Measurements from ENCODE around the gene EPC2.
"Not testable (repeated sequence)": the region's sequence is repeated elsewhere in the genome, so short reads cannot be mapped to it uniquely, and the experiment has no call there.

EPC2 gene

GRCh38 chr2:148640767-148641166 is 3.8 kb upstream of the EPC2 start:
- no peak for DNase-seq (ENCODE audit: low read depth in 3 of 3)

GRCh38 chr2:148642112-148642744 is 2.3 kb upstream of the EPC2 start:
- DNase-seq (ENCODE audit: low read depth in 3 of 3): no peak

- DNase-seq (ENCODE audit: low read depth in 3 of 3): no peak
These were observed 1.6 kb upstream of the EPC2 start for GRCh38 chr2:148642891-148643416.

GRCh38 chr2:148643421-148643820 is 1.1 kb upstream of the EPC2 start:
- DNase-seq (ENCODE audit: low read depth in 3 of 3): no peak

- peak; percentile 90 to 91 (median 90) for DNase-seq (ENCODE audit: low read depth in 3 of 3)
These were observed 460 bp downstream of the EPC2 start for GRCh38 chr2:148644883-148645538.

DNA sequence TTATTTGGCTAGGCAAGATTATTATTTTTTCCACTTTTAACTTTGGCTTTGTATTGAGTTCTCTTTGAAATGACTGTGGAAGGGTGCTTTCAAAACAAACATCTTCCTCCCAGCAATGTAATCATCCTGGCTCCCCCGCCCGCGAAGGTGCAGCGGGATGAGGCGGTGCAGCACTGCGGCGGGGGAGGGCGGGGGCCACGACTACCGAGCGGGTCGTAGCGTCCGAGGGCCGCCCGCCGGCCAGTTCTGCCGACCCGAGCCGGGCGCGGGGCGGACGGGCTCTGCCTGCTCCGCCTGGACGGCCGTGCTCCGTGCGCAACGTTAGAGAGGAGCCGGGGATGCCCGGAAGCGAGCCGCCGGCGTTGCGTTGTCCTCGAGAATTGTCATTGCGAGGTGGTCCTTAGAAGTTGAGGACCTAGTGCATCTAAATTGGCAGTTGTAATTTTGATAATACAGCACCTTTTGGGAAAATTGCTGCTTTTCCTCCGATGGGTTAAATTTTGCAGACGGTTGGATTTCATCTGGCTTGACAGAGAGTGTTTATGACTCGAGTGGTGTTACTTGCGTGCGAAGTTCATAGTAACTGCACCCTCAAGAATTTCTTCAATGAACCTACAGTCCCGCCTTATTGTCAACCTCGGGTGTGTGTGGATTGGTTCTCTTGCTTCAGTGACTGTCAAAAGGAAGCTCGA is 1.1 kb downstream of the EPC2 start:
- DNase-seq (ENCODE audit: low read depth in 3 of 3): peak; percentile 21 to 40 (median 29)

DNA sequence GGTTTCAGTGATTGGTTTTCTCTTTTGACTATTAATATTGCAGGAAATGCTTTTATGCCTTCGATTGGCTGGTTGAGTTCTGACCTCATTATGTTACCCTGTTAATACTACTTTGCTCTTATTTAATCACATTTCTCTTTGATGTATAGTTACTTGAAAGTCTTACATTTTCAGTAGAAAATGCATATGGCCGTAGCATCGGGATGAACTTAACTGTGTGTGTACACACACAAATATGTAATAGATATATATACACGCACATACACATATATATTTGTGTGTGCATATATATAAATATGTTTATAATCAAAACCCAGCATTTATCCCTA is 1.6 kb downstream of the EPC2 start:
- DNase-seq (ENCODE audit: low read depth in 3 of 3): no peak

DNA sequence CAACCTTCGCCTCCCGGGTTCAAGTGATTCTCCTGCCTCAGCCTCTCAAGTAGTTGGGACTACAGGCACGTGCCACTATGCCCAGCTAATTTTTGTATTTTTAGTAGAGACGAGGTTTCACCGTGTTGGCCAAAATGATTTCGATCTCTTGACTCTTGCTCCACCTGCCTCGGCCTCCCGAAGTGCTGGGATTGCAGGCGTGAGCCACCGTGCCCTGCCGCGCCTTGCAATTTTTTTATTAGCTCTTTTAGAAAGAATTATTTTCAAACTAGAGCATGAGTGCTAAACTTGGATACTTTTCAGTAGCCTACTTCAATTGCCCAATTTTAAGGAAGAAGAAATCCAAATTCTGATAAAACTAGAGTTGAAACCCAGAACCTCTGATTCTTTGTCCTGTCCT is 3.2 kb downstream of the EPC2 start:
- not testable (repeated sequence) for DNase-seq (ENCODE audit: low read depth in 3 of 3)

- no peak for DNase-seq (ENCODE audit: low read depth in 3 of 3)
These were observed 5.4 kb downstream of the EPC2 start for GRCh38 chr2:148649936-148650335.

DNA sequence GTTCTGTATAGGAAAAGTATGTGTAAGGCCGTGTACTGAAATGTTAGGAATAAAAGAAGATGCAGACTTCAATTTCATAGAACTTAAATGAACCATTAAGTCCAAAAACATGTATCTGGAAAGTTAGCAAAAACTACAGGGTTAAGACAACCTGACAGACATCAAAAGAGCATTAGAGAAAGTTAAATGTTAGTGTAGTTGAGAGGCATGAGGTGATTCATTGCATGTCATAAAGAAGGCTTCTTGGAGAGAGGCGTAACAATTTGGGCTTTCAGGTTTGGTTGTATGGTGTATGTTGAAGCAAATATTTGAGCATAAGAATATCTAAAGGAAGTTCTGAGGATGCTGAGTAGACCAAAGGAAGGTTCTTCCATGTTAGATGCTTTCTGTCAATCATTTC is 6.3 kb downstream of the EPC2 start:
- DNase-seq (ENCODE audit: low read depth in 3 of 3): no peak

DNA sequence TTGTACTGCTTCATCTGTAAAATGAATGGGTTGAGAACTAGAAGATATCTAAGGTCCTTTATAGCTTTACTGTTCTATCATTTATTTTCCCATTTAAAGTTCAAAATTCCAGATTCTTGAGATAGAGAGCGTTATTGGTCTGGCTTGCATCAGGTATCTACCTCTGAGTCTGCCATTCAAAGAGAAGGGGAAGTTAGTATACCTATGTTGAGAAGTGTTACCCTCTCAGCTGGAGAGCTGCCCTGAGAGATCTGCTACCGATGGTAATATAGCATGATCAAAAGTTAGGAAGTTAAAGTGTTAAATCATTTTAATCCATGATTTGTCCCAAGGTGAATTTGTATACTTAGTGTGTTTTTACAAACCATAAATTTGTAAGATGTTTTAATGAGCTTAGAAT is 7.4 kb downstream of the EPC2 start:
- DNase-seq (ENCODE audit: low read depth in 3 of 3): no peak

DNA sequence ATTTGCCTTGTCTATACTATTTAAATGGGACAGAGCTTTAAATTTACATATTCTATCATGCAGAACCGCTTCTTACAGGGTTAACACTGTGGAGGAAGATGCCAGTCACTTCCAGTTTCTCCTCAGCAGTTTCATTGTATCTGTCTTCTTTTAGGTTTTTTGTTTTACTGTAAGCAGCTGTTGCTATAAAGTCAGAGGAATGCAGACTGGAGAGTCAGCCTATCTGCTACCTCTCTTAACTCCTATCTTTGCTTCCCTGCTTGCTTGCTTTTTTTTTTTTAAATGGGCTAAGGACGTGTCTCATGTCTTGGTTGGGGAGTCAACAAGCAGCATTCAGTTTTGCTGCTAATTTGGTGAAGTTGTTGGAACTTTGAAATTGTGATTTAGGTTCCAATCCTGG is 8.9 kb downstream of the EPC2 start:
- DNase-seq (ENCODE audit: low read depth in 3 of 3): no peak

DNA sequence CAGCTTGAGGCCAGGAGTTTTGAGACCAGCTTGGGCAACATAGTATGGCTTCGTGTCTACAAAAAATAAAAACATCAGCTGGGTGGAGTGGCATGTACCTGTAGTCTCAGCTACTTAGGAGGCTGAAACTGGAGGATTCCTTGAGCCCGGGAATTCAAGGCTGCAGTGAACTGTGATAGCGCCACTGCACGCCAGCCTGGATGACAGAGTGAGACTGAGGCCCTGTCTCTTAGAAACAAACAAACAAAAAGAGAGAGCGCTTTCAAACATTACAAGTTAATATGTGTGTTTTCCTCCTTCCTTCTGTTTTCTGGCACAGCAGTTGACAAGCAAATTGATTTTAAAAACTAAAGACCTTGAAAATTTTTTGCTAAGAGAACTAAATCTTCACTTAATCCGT is 9.9 kb downstream of the EPC2 start:
- DNase-seq (ENCODE audit: low read depth in 3 of 3): no peak

DNA sequence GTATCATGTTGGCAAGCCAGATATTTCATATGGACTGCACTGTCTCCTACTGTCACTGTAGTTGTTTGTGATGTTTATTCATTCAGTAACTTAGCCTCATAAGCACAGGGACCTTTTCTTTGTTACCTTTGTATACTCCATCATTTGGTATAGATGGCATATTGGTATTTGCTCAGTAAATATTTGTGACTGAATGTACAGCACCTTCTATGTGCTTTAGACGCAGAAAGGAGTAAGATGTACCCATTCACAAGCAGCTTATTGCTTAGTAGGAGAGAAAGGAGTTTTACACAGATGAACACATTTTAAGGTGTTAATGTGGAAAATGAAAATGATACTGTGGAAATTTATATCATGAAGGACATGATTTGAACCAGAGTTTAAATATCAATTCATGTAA is 12.0 kb downstream of the EPC2 start:
- DNase-seq (ENCODE audit: low read depth in 3 of 3): no peak

DNA sequence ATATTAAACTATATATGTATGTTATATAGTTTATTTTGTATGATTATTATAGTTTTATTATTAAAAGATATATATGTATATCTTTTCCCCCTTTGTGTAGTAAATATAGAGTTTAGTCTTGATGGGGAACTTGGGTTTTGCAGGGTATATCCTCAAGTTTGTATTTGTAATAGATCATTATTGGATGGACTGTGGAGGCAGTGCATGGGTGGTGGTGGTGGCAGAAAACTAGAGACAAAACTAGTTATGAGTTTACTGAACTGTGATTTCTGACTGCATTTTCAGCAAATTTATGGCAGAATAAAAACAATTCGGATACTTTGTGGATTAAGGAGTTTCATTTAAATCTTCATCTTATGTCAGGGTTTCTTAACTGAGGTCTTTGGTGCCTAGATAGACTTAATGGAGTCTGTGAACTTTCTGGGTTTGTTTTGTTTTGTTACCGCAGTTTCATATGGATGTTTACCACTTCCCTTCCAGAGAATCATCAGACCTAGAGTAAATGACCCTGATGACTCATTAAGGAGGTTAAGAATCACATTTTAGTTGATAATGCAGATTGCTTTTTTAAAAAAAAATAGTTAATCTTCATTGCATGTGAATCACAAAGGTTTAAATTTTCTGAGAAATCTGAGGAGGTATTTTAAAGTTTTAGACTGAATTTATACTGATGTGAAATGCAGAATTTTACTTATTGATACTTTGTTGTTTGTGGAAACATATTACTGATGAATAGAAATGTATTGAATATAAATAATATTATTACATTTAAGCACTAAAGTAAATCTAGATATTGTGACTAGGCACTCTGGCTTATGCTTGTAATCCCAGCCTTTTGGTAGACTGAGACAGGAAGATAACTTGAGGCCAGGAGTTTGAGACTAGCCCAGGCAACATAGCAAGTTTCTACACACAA is 14.5 kb downstream of the EPC2 start:
- no peak for DNase-seq (ENCODE audit: low read depth in 3 of 3)

DNA sequence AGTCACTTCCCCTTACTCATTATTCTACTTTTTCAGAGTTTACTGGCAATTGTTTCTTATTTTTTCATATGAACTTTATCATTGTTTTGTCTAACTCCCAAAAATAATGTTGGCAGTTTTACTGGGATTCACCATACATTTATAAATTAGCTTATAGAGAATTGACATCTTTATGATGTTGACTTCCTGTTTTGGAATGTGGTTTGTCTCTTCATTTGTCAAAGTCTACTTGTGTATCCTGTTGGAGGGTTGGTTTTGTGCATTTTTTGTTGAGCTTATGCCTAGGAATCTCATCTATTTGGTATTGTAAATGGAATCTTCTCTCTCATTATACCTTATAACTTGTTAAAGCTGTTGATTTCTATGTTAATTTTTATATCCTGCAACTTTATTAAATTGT is 16.4 kb downstream of the EPC2 start:
- DNase-seq (ENCODE audit: low read depth in 3 of 3): no peak

DNA sequence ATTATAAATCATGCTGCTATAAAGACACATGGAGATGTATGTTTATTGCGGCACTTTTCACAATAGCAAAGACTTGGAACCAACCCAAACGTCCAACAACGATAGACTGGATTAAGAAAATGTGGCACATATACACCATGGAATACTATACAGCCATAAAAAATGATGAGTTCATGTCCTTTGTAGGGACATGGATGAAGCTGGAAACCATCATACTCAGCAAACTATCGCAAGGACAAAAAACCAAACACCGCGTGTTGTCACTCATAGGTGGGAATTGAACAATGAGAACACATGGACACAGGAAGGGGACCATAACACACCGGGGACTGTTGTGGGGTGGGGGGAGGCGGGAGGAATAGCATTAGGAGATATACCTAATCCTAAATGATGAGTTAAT is 17.8 kb downstream of the EPC2 start:
- DNase-seq (ENCODE audit: low read depth in 3 of 3): not testable (repeated sequence)

- no peak for DNase-seq (ENCODE audit: low read depth in 3 of 3)
These were observed 19.7 kb downstream of the EPC2 start for GRCh38 chr2:148664229-148664628.

DNA sequence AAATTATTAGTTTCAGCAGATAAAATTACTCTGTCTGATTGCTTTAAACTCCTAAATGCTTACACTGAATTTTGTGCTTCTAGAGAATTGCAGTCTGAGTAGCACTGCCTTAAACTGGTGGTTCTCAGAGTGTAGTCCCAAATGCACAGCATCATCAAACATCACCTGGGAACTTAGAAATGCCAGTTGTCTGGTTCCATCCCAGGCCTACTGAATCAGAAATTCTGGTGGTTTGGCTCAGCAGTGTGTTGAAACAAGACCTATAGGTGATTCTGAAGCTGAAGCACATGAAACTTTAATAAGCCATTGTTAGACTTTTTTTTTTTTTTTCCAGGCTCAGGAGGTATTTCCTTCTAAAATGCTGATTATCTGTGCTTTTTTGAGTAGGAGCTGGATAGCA is 22.0 kb downstream of the EPC2 start:
- no peak for DNase-seq (ENCODE audit: low read depth in 3 of 3)

GRCh38 chr2:148667113-148667836 is 22.7 kb downstream of the EPC2 start:
- no peak for DNase-seq (ENCODE audit: low read depth in 3 of 3)

GRCh38 chr2:148670773-148671172 is 26.2 kb downstream of the EPC2 start:
- no peak for DNase-seq (ENCODE audit: low read depth in 3 of 3)

Measured in stimulated activated CD4-positive, alpha-beta T cell treated with anti-CD3 and anti-CD28 coated beads, TNF-alpha, amount 100 ng/mL, for 24 hours (primary cell).